Esophagus squamous epithelium (tissue), 5 donors: ENCODE results near the gene LSP1. TPM values are rescaled to one million over a fixed set of nuclear protein-coding genes. Genes with fewer than 3 reads are reported as not detected.
"Not testable (repeated sequence)": the region's sequence is repeated elsewhere in the genome, so short reads cannot be mapped to it uniquely, and the experiment has no call there.

Experiments
- DNase-seq: peaks from one replicate; lab custom pipeline; 2025; lab: John Stamatoyannopoulos, UW
- H3K27ac ChIP-seq, 4 donors: fragments of 200-600 bp; sonication (generic); one replicate each; pipeline ENCODE4 v1.5.1; 2016 to 2019; ENCODE audit warnings: mild to moderate bottlenecking in 1 of 4
- H3K27me3 ChIP-seq, 4 donors: fragments of 200-600 bp; sonication (generic); 1 replicate in 3 of 4; 2 replicates in 1 of 4; pipeline versions ENCODE4 v1.5.1 to v1.6.0; 2017 to 2021; ENCODE audit warnings: antibody characterized with exemption in 1 of 4
- H3K36me3 ChIP-seq, 3 donors: fragments of 200-600 bp; sonication (generic); one replicate each; pipeline ENCODE4 v1.5.1; 2016 to 2019
- H3K4me1 ChIP-seq, 3 donors: fragments of 200-600 bp; sonication (generic); one replicate each; pipeline ENCODE4 v1.5.1; 2017 to 2019
- H3K4me3 ChIP-seq, 4 donors: fragments of 200-600 bp; sonication (generic); 1 replicate in 3 of 4; 2 replicates in 1 of 4; pipeline ENCODE4 v1.5.1; 2016 to 2019; ENCODE audit warnings: mild to moderate bottlenecking in 2 of 4, moderate library complexity in 1 of 4
- H3K9me3 ChIP-seq, 3 donors: fragments of 200-600 bp; sonication (generic); one replicate each; pipeline ENCODE4 v1.5.1; 2016 to 2019
- CTCF ChIP-seq, 6 experiments: fragments of 450-650 bp in 4 of 6; fragments of 200-600 bp in 2 of 6; sonication (generic) in 2 of 6; IDR thresholded peaks; one replicate each; pipeline ENCODE4 v1.5.1; 2016 to 2019; ENCODE audit warnings: antibody characterized with exemption in 6 of 6, mild to moderate bottlenecking in 4 of 6, moderate library complexity in 4 of 6
- POLR2A ChIP-seq, 4 donors: fragments of 450-650 bp; IDR thresholded peaks; one replicate each; pipeline ENCODE4 v1.6.1; 2017; ENCODE audit warnings: antibody characterized with exemption in 4 of 4, mild to moderate bottlenecking in 4 of 4, moderate library complexity in 3 of 4
- WGBS, 2 donors: methylation state at CpG; one replicate each; pipeline ENCODE4 v1.1.5; 2018; 5-methylcytosine and 5-hydroxymethylcytosine counted together
- intact Hi-C: fragments of 100-400 bp; cut with DNase I; formaldehyde crosslinking; loops from one replicate; pipeline ENCODE4 v1.15.0; 2022
- total RNA-seq, 4 donors: library from RNA; depleted of rRNA; stranded (reverse); fragments of >200 nt; gene quantifications; one replicate each; pipeline ENCODE4 v1.1.0, GENCODE V29; 2016
- donor health status: DM: yes; HTN: yes; CAD: no.

Gene LSP1
- total RNA-seq, 4 donors from 2014 or later = 23.3 to 75.9 (median 46.4) TPM

- DNase-seq = no peak
- Histone ChIP-seq H3K27me3 (peaks cover 0 to 72% (median 0%) of the 10 kb centered on the region in 4 donors), H3K36me3 (no peaks in the 10 kb centered on the region), H3K27ac (peak overlapping the region in 1 of 4 donors; percentile 52), H3K4me1 (peaks cover 0 to 11% (median 0%) of the 10 kb centered on the region in 3 donors), H3K4me3 (no peak overlapping the region), H3K9me3 (peaks cover 0 to 5% (median 0%) of the 10 kb centered on the region in 3 donors)
- 21 to 41% methylated on average over 10 of the region's 10 CpGs for WGBS, 2 donors
- intact Hi-C loops = no loop called here
- TF ChIP-seq POLR2A (IDR thresholded peaks at IDR 0.05) = no peak
- no peak for TF ChIP-seq CTCF (IDR thresholded peaks at IDR 0.05)
Measured at GRCh38 chr11:1810761-1811160, 42.1 kb upstream of the LSP1 start.

- intact Hi-C loops = no loop called here
- WGBS, 2 donors = 85 to 87% methylated on average over 5 of the region's 5 CpGs
- TF ChIP-seq CTCF (IDR thresholded peaks at IDR 0.05) = no peak
- TF ChIP-seq POLR2A (IDR thresholded peaks at IDR 0.05) = no peak
Measured at GRCh38 chr11:1812274-1812673, 40.6 kb upstream of the LSP1 start.

GRCh38 chr11:1812801-1813200 is 40.1 kb upstream of the LSP1 start:
- 92 to 96% methylated on average over 15 of the region's 15 CpGs for WGBS, 2 donors
- TF ChIP-seq POLR2A (IDR thresholded peaks at IDR 0.05) = no peak
- no peak for TF ChIP-seq CTCF (IDR thresholded peaks at IDR 0.05)
- Histone ChIP-seq H3K36me3 (no peaks in the 10 kb centered on the region), H3K9me3 (peaks cover 0 to 6% (median 0%) of the 10 kb centered on the region in 3 donors), H3K27me3 (peaks cover 0 to 65% (median 0%) of the 10 kb centered on the region in 4 donors), H3K27ac (no peak overlapping the region), H3K4me3 (no peak overlapping the region), H3K4me1 (peaks cover 0 to 21% (median 0%) of the 10 kb centered on the region in 3 donors)
- no peak for DNase-seq
- intact Hi-C loops = no loop called here

More at GRCh38 chr11:1812274-1812673, 40.6 kb upstream of the LSP1 start:
- H3K4me1 ChIP-seq = peaks cover 0 to 15% (median 0%) of the 10 kb centered on the region in 3 donors
- H3K27ac ChIP-seq = no peak overlapping the region
- peaks cover 0 to 5% (median 0%) of the 10 kb centered on the region in 3 donors for H3K9me3 ChIP-seq
- no peak overlapping the region for H3K4me3 ChIP-seq
- H3K36me3 ChIP-seq = no peaks in the 10 kb centered on the region
- DNase-seq = no peak
- H3K27me3 ChIP-seq = peaks cover 0 to 70% (median 0%) of the 10 kb centered on the region in 4 donors

GRCh38 chr11:1813356-1813755 is 39.5 kb upstream of the LSP1 start:
- DNase-seq, H3K4me3 ChIP-seq, H3K36me3 ChIP-seq, H3K27ac ChIP-seq, intact Hi-C loops: not testable (repeated sequence)
- peaks cover 0 to 12% (median 2%) of the 10 kb centered on the region in 3 donors for H3K9me3 ChIP-seq
- 79 to 86% methylated on average over 7 to 9 of the region's 9 CpGs for WGBS, 2 donors
- H3K27me3 ChIP-seq = peaks cover 0 to 61% (median 0%) of the 10 kb centered on the region in 4 donors
- peaks cover 0 to 23% (median 0%) of the 10 kb centered on the region in 3 donors for H3K4me1 ChIP-seq

- Histone ChIP-seq H3K27me3 (peaks cover 0 to 61% (median 0%) of the 10 kb centered on the region in 4 donors), H3K36me3 (no peaks in the 10 kb centered on the region), H3K4me1 (peaks cover 0 to 23% (median 0%) of the 10 kb centered on the region in 3 donors), H3K27ac (no peak overlapping the region), H3K4me3 (no peak overlapping the region), H3K9me3 (peaks cover 0 to 19% (median 8%) of the 10 kb centered on the region in 3 donors)
- WGBS, 2 donors = 75 to 79% methylated on average over 3 to 8 of the region's 10 CpGs
- TF ChIP-seq CTCF (IDR thresholded peaks at IDR 0.05) (no peak), POLR2A (IDR thresholded peaks at IDR 0.05) (no peak)
- intact Hi-C loops = no loop called here
- DNase-seq = no peak
Measured at GRCh38 chr11:1814691-1815090, 38.2 kb upstream of the LSP1 start.
